Neural cell (in vitro differentiated cells): Measurements from ENCODE around the gene PKP3.
"Not testable (repeated sequence)": the region's sequence is repeated elsewhere in the genome, so short reads cannot be mapped to it uniquely, and the experiment has no call there.

ENCODE experiments used
- CTCF ChIP-seq: fragments of 450-650 bp; IDR thresholded peaks from 2 replicates; pipeline ENCODE4 v1.5.1; 2014; ENCODE audit warnings: antibody characterized with exemption, mild to moderate bottlenecking, moderate library complexity; ENCODE audit not compliant: poor library complexity, severe bottlenecking
- EP300 ChIP-seq: fragments of 450-650 bp; conservative IDR thresholded peaks from 2 replicates; pipeline ENCODE4 v1.6.1; 2014; ENCODE audit warnings: antibody characterized with exemption, mild to moderate bottlenecking, moderate library complexity; ENCODE audit not compliant: poor library complexity, severe bottlenecking
- EZH2 ChIP-seq: fragments of 200-600, 300-800 bp; shearing (Covaris generic), sonication (generic); IDR thresholded peaks from 2 replicates; pipeline ENCODE4 v1.6.1; 2014; ENCODE audit warnings: antibody characterized with exemption, low read length, borderline replicate concordance, mild to moderate bottlenecking; ENCODE audit not compliant: insufficient read depth, poor library complexity, severe bottlenecking
- MXI1 ChIP-seq: fragments of 450-650 bp; conservative IDR thresholded peaks from 2 replicates; pipeline ENCODE4 v1.6.1; 2014; ENCODE audit warnings: antibody characterized with exemption, mild to moderate bottlenecking; ENCODE audit not compliant: poor library complexity, severe bottlenecking
- POLR2AphosphoS5 ChIP-seq: IDR thresholded peaks from 2 replicates; pipeline ENCODE4 v1.6.1; 2012
- SMC3 ChIP-seq: fragments of 450-650 bp; conservative IDR thresholded peaks from 2 replicates; pipeline ENCODE4 v1.6.1; 2014; ENCODE audit warnings: antibody characterized with exemption, mild to moderate bottlenecking, moderate library complexity; ENCODE audit not compliant: poor library complexity
- TAF1 ChIP-seq: IDR thresholded peaks from 2 replicates; pipeline ENCODE4 v1.6.1; 2012; ENCODE audit warnings: low read depth
- TF ChIP-seq, protein P1 (sequence below): IDR thresholded peaks from 2 replicates; pipeline ENCODE4 v1.6.1; 2012; ENCODE audit warnings: borderline replicate concordance

DNA sequence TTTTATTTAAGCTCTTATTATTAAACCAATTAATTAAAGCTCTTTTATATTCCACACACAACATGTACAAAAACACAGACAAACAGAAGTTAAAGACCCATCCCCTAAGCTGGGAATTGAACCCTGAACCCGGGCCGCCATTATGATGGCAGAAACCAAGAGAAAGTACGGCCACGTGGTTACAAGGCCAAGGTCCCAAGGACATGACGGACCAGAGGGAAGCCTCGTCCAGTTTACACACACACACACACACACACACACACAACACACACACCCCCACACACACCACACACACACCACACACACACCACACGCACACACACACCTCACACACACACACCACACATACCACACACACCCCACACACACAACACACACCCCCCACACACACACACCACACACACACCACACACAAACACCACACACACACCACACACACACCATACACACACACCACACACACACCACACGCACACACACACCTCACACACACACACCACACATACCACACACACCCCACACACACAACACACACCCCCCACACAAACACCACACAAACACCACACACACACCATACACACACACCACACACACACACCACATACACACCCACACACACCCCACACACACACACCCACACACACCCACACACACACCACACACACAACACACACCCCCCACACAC lies 44.6 kb upstream of the PKP3 start:
- TF ChIP-seq CTCF, EZH2, TAF1, MXI1, SMC3, POLR2AphosphoS5, EP300: not testable (repeated sequence)
- TF ChIP-seq, protein P1, sequence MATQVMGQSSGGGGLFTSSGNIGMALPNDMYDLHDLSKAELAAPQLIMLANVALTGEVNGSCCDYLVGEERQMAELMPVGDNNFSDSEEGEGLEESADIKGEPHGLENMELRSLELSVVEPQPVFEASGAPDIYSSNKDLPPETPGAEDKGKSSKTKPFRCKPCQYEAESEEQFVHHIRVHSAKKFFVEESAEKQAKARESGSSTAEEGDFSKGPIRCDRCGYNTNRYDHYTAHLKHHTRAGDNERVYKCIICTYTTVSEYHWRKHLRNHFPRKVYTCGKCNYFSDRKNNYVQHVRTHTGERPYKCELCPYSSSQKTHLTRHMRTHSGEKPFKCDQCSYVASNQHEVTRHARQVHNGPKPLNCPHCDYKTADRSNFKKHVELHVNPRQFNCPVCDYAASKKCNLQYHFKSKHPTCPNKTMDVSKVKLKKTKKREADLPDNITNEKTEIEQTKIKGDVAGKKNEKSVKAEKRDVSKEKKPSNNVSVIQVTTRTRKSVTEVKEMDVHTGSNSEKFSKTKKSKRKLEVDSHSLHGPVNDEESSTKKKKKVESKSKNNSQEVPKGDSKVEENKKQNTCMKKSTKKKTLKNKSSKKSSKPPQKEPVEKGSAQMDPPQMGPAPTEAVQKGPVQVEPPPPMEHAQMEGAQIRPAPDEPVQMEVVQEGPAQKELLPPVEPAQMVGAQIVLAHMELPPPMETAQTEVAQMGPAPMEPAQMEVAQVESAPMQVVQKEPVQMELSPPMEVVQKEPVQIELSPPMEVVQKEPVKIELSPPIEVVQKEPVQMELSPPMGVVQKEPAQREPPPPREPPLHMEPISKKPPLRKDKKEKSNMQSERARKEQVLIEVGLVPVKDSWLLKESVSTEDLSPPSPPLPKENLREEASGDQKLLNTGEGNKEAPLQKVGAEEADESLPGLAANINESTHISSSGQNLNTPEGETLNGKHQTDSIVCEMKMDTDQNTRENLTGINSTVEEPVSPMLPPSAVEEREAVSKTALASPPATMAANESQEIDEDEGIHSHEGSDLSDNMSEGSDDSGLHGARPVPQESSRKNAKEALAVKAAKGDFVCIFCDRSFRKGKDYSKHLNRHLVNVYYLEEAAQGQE: not testable (repeated sequence)
